ENCODE measurements around the gene CLCN6. TPM values are rescaled to one million over a fixed set of nuclear protein-coding genes. Genes with fewer than 3 reads are reported as not detected.

Gene CLCN6
- total RNA-seq, 1 experiment from 2014 or later: 6.8 TPM

- no peak for DNase-seq (ENCODE audit: low spot score)
- in situ Hi-C loops (cut with HindIII; ENCODE audit: low sequenced_read_pairs): loop anchor here (10.0 kb wide), 1 partner anchor 52 kb away; no protein-coding TSS in a partner anchor
Measured at GRCh38 chr1:11813021-11813420, 7.0 kb downstream of the CLCN6 start.

- DNase-seq (ENCODE audit: low spot score): no peak
- in situ Hi-C loops (cut with HindIII; ENCODE audit: low sequenced_read_pairs): loop anchor here (10.0 kb wide), 1 partner anchor 48 kb away; no protein-coding TSS in a partner anchor
Measured at GRCh38 chr1:11817192-11817591, 11.2 kb downstream of the CLCN6 start.

- no peak for DNase-seq (ENCODE audit: low spot score)
- in situ Hi-C loops (cut with HindIII; ENCODE audit: low sequenced_read_pairs): no loop called here
Measured at GRCh38 chr1:11822091-11822490, 16.1 kb downstream of the CLCN6 start.

GRCh38 chr1:11823366-11824137 lies 17.6 kb downstream of the CLCN6 start:
- in situ Hi-C loops (cut with HindIII; ENCODE audit: low sequenced_read_pairs): no loop called here

GRCh38 chr1:11825131-11825530 lies 19.1 kb downstream of the CLCN6 start:
- in situ Hi-C loops (cut with HindIII; ENCODE audit: low sequenced_read_pairs): no loop called here
- DNase-seq (ENCODE audit: low spot score): no peak

More at GRCh38 chr1:11823366-11824137, 17.6 kb downstream of the CLCN6 start:
- DNase-seq (ENCODE audit: low spot score): no peak

- in situ Hi-C loops (cut with HindIII; ENCODE audit: low sequenced_read_pairs): no loop called here
Measured at GRCh38 chr1:11826946-11827345, 21.0 kb downstream of the CLCN6 start.

GRCh38 chr1:11828511-11828910 lies 22.5 kb downstream of the CLCN6 start:
- in situ Hi-C loops (cut with HindIII; ENCODE audit: low sequenced_read_pairs): no loop called here
- DNase-seq (ENCODE audit: low spot score): no peak

More at GRCh38 chr1:11826946-11827345, 21.0 kb downstream of the CLCN6 start:
- no peak for DNase-seq (ENCODE audit: low spot score)

GRCh38 chr1:11831945-11832725 lies 26.1 kb downstream of the CLCN6 start:
- in situ Hi-C loops (cut with HindIII; ENCODE audit: low sequenced_read_pairs): no loop called here

GRCh38 chr1:11833497-11833896 lies 27.5 kb downstream of the CLCN6 start:
- in situ Hi-C loops (cut with HindIII; ENCODE audit: low sequenced_read_pairs): no loop called here
- no peak for DNase-seq (ENCODE audit: low spot score)

More at GRCh38 chr1:11831945-11832725, 26.1 kb downstream of the CLCN6 start:
- DNase-seq (ENCODE audit: low spot score): no peak

GRCh38 chr1:11833900-11834299 lies 27.9 kb downstream of the CLCN6 start:
- in situ Hi-C loops (cut with HindIII; ENCODE audit: low sequenced_read_pairs): no loop called here
- DNase-seq (ENCODE audit: low spot score): no peak

- DNase-seq (ENCODE audit: low spot score): no peak
- in situ Hi-C loops (cut with HindIII; ENCODE audit: low sequenced_read_pairs): no loop called here
Measured at GRCh38 chr1:11835441-11836225, 29.6 kb downstream of the CLCN6 start.

- in situ Hi-C loops (cut with HindIII; ENCODE audit: low sequenced_read_pairs): no loop called here
- DNase-seq (ENCODE audit: low spot score): no peak
Measured at GRCh38 chr1:11836955-11837766, 31.2 kb downstream of the CLCN6 start.

GRCh38 chr1:11837767-11838348 lies 31.9 kb downstream of the CLCN6 start:
- in situ Hi-C loops (cut with HindIII; ENCODE audit: low sequenced_read_pairs): no loop called here
- no peak for DNase-seq (ENCODE audit: low spot score)

- peak; percentile 76 for DNase-seq (ENCODE audit: low spot score)
- in situ Hi-C loops (cut with HindIII; ENCODE audit: low sequenced_read_pairs): no loop called here
Measured at GRCh38 chr1:11838349-11839272, 32.6 kb downstream of the CLCN6 start.

GRCh38 chr1:11839727-11840705 lies 34.0 kb downstream of the CLCN6 start:
- no peak for DNase-seq (ENCODE audit: low spot score)
- in situ Hi-C loops (cut with HindIII; ENCODE audit: low sequenced_read_pairs): no loop called here

All from G401 (cell line).